GM23338 (cell line): ENCODE measurements around the gene TOMM40L. TPM values are rescaled to one million over a fixed set of nuclear protein-coding genes. Genes with fewer than 3 reads are reported as not detected.

Experiments
- ATAC-seq: fragments of 200-7000 bp; cut with Tn5 transposase; 3 replicates; pipeline ENCODE4 v1.9.1; 2020
- DNase-seq: peaks from one replicate; pipeline ENCODE4 v3.0.0-alpha.2; 2015; ENCODE audit warnings: low spot score
- H2AFZ ChIP-seq: fragments of 200-600 bp; sonication (generic); 2 replicates; pipeline ENCODE4 v1.8.0; 2016; ENCODE audit warnings: antibody characterized with exemption, mild to moderate bottlenecking, moderate library complexity
- H3F3A ChIP-seq: fragments of 200-600 bp; sonication (generic); replicated peaks from 2 replicates; pipeline ENCODE4 v1.8.0; 2017; ENCODE audit warnings: antibody characterized with exemption, mixed run types, low read depth
- H3K27ac ChIP-seq: fragments of 200-600 bp; sonication (generic); 2 replicates; pipeline ENCODE4 v1.6.1; 2016; ENCODE audit warnings: low read depth
- H3K27me3 ChIP-seq: fragments of 200-600 bp; sonication (generic); 2 replicates; pipeline ENCODE4 v1.8.0; 2016; ENCODE audit warnings: mild to moderate bottlenecking, mixed run types, moderate library complexity; ENCODE audit not compliant: insufficient read depth
- H3K36me3 ChIP-seq: fragments of 200-600 bp; sonication (generic); 2 replicates; pipeline ENCODE4 v1.8.0; 2016; ENCODE audit warnings: mild to moderate bottlenecking; ENCODE audit not compliant: insufficient read depth
- H3K4me1 ChIP-seq: fragments of 200-600 bp; sonication (generic); 2 replicates; pipeline ENCODE4 v1.8.0; 2016; ENCODE audit warnings: mild to moderate bottlenecking, moderate library complexity; ENCODE audit not compliant: insufficient read depth
- H3K4me2 ChIP-seq: fragments of 200-600 bp; sonication (generic); 2 replicates; pipeline ENCODE4 v1.7.1; 2017; ENCODE audit warnings: mixed run types
- H3K4me3 ChIP-seq: fragments of 200-600 bp; sonication (generic); 2 replicates; pipeline ENCODE4 v1.6.1; 2016; ENCODE audit warnings: mixed run types
- H3K79me2 ChIP-seq: fragments of 200-600 bp; sonication (generic); replicated peaks from 2 replicates; pipeline ENCODE4 v1.8.0; 2017; ENCODE audit warnings: mild to moderate bottlenecking; ENCODE audit not compliant: insufficient read depth
- H3K9me2 ChIP-seq: fragments of 200-600 bp; sonication (generic); 2 replicates; pipeline ENCODE4 v1.8.0; 2017; ENCODE audit not compliant: insufficient read depth
- H4K20me1 ChIP-seq: fragments of 200-600 bp; sonication (generic); replicated peaks from 2 replicates; pipeline ENCODE4 v1.8.0; 2017; ENCODE audit warnings: mild to moderate bottlenecking; ENCODE audit not compliant: insufficient read depth
- H3K27ac Mint-ChIP-seq: 2 replicates; pipeline ENCODE4 v1.8.0; 2020; ENCODE audit warnings: inconsistent platforms, mild to moderate bottlenecking, moderate library complexity, mixed read lengths
- H3K27me3 Mint-ChIP-seq: 3 replicates; pipeline ENCODE4 v1.8.0; 2022; ENCODE audit warnings: low read depth, mild to moderate bottlenecking, moderate library complexity, mixed read lengths, inconsistent platforms; ENCODE audit not compliant: insufficient read depth, poor library complexity
- H3K36me3 Mint-ChIP-seq: 3 replicates; pipeline ENCODE4 v1.8.0; 2021; ENCODE audit warnings: low read depth, mild to moderate bottlenecking, inconsistent platforms, moderate library complexity, mixed read lengths
- H3K4me1 Mint-ChIP-seq: 3 replicates; pipeline ENCODE4 v1.8.0; 2020; ENCODE audit warnings: mild to moderate bottlenecking, inconsistent platforms, mixed read lengths
- H3K4me3 Mint-ChIP-seq: 3 replicates; pipeline ENCODE4 v1.8.0; 2021; ENCODE audit warnings: moderate library complexity, mild to moderate bottlenecking, inconsistent platforms, mixed read lengths
- H3K9me3 Mint-ChIP-seq: 3 replicates; pipeline ENCODE4 v1.8.0; 2020; ENCODE audit warnings: moderate library complexity, mild to moderate bottlenecking, inconsistent platforms, mixed read lengths
- CREB1 ChIP-seq: fragments of 250-450 bp; sonication (Bioruptor Pico); IDR thresholded peaks from 2 replicates; pipeline ENCODE4 v1.5.0; 2020; ENCODE audit warnings: low read depth, mild to moderate bottlenecking, moderate library complexity
- JUNB ChIP-seq: IDR thresholded peaks from one replicate; pipeline ENCODE4 v1.6.1; 2016; ENCODE audit warnings: antibody characterized with exemption; ENCODE audit not compliant: unreplicated experiment
- NANOG ChIP-seq: IDR thresholded peaks from 2 replicates; pipeline ENCODE4 v1.6.1; 2016; ENCODE audit warnings: antibody characterized with exemption, borderline replicate concordance
- POLR2AphosphoS5 ChIP-seq: IDR thresholded peaks from 2 replicates; pipeline ENCODE4 v1.6.1; 2016; ENCODE audit warnings: antibody characterized with exemption, low read depth
- STAT1 ChIP-seq: IDR thresholded peaks from one replicate; pipeline ENCODE4 v1.6.1; 2016; ENCODE audit warnings: antibody characterized with exemption; ENCODE audit not compliant: unreplicated experiment
- ZNF114 ChIP-seq: fragments of 250-450 bp; sonication (Bioruptor Pico); IDR thresholded peaks from 2 replicates; pipeline ENCODE4 v1.5.0; 2020; ENCODE audit warnings: mild to moderate bottlenecking, moderate library complexity
- polyA plus RNA-seq: library from polyadenylated mRNA; unstranded; fragments of >200 nt; fragmentation: Nextera tagmentation; extraction: Ambion mirVana; gene quantifications from 2 replicates; pipeline ENCODE4 v1.2.1, GENCODE V29; 2016
- total RNA-seq: library from RNA; depleted of rRNA; stranded (reverse); fragments of >200 nt; shearing (Covaris generic); gene quantifications from 2 replicates; pipeline ENCODE4 v1.2.3, GENCODE V29; 2014
- TF ChIP-seq, protein P1 (sequence below): IDR thresholded peaks from 2 replicates; pipeline ENCODE4 v1.6.1; 2016; ENCODE audit warnings: antibody characterized with exemption
- TF ChIP-seq, protein P2 (sequence below): fragments of 250-450 bp; sonication (Bioruptor Pico); IDR thresholded peaks from 2 replicates; pipeline ENCODE4 v1.5.0; 2020; ENCODE audit warnings: mild to moderate bottlenecking, moderate library complexity
- TF ChIP-seq, protein P3 (sequence below), 2 experiments: fragments of 200-600 bp in 1 of 2; sonication (generic) in 1 of 2; conservative IDR thresholded peaks; 2 replicates each; pipeline versions ENCODE4 v1.5.1 to v1.6.1; 2016 to 2017; ENCODE audit warnings: antibody characterized with exemption in 2 of 2, low read depth in 2 of 2, mild to moderate bottlenecking in 2 of 2, moderate library complexity in 1 of 2

Gene TOMM40L
- total and polyA plus RNA-seq, 2 experiments from 2014 or later = 6.8 to 12.9 TPM

DNA sequence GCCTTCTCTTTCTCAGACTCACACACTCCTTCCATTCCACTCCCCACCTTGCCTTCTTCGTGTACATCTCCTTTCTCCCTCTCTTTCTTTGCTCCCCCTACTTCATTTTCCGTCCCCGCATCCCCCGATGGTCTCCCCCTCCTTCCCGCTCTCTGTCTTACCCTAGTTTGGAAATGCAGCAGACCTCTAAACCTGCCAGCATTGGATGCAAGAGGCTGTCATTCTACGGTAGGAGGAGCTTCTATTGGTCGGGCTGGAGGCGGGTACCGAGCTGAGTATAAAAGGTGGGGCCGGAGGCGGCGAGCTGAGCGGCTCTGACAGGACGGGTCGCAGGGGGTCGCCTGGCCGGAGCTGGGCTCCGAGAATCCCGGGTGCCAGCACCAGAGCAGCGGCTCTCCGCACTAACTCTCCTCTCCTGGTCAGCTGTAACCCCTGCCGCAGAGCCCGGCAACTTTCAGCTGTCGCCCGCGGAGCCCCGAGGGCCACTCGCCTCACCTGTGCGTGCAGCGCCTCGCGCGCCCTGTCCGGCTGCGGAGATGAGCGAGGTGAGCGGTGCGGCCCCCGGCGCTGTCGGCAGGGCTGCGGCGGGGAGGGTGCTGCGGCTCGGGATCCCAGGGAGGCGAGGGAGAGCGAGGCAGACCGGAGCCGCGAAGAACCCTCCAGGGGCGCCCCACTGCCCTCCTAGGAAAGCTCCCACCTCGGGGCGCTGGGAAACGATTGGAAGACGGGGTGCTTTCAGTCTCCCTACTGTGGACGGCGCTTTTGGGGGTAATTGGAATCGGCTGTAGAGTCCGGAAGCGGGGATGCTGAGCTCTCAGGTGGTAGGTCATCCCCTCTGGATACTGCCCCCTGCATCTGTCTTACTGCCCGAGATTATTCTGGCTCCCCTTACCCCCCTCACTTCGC is 32.8 kb downstream of the TOMM40L start, which contains the start of gene PCP4L1:
Gene PCP4L1, plus strand, starts transcription at position 307 of the 906 bp plus-strand sequence. Its CDS starts 230 bp downstream, at position 537.
- H3K27ac Mint-ChIP-seq = no peak within 1 kb of the TSS

DNA sequence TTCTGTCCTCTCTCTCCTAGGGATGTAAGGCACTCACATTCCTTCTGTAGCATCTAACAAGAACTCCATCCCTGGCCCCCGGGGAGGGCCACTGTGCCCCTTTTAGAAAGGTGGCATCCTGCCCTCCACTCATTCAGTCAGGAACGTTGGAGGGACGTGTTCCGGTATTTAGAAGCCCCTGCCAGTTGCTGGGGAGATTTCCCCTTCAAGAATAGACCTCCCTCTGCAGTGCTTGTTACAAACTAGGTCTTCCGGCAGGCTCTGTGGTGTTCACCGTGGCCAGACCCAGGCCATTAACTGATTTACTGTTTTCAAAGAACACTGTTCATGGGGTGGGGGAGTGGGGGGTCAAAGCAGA is 33.5 kb downstream of the TOMM40L start:
- Mint-ChIP-seq H3K36me3 (peaks cover 16% of the 10 kb centered on the region), H3K27ac (no peak overlapping the region), H3K4me3 (peak overlapping the region; percentile 62), H3K27me3 (peaks cover 42% of the 10 kb centered on the region), H3K9me3 (peaks cover 28% of the 10 kb centered on the region), H3K4me1 (peaks cover 21% of the 10 kb centered on the region)
- peaks cover 7% of the 10 kb centered on the region; the same call in 1 of the 2 replicates for H3K36me3 ChIP-seq
- peak overlapping the region; percentile 84 for H2AFZ ChIP-seq
- peaks cover 38% of the 10 kb centered on the region for H3K27me3 ChIP-seq
- H3F3A ChIP-seq = 0 out of 2 replicates have a peak, but pooled peaks cover 7% of the 10 kb centered on the region
- no peaks in the 10 kb centered on the region for H3K79me2 ChIP-seq
- no peaks in the 10 kb centered on the region for H3K9me2 ChIP-seq
- H3K27ac ChIP-seq = no peak overlapping the region
- peak overlapping the region; percentile 81 for H3K4me2 ChIP-seq
- DNase-seq = no peak
- peak overlapping the region; percentile 62 for H3K4me3 ChIP-seq
- no peak for ATAC-seq
- no peaks in the 10 kb centered on the region for H4K20me1 ChIP-seq
- peaks cover 8% of the 10 kb centered on the region for H3K4me1 ChIP-seq
- no peak for TF ChIP-seq ZNF114 (CRISPR knock-in tag)
- TF ChIP-seq, protein P1, sequence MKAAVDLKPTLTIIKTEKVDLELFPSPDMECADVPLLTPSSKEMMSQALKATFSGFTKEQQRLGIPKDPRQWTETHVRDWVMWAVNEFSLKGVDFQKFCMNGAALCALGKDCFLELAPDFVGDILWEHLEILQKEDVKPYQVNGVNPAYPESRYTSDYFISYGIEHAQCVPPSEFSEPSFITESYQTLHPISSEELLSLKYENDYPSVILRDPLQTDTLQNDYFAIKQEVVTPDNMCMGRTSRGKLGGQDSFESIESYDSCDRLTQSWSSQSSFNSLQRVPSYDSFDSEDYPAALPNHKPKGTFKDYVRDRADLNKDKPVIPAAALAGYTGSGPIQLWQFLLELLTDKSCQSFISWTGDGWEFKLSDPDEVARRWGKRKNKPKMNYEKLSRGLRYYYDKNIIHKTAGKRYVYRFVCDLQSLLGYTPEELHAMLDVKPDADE = no peak
- TF ChIP-seq, protein P2, sequence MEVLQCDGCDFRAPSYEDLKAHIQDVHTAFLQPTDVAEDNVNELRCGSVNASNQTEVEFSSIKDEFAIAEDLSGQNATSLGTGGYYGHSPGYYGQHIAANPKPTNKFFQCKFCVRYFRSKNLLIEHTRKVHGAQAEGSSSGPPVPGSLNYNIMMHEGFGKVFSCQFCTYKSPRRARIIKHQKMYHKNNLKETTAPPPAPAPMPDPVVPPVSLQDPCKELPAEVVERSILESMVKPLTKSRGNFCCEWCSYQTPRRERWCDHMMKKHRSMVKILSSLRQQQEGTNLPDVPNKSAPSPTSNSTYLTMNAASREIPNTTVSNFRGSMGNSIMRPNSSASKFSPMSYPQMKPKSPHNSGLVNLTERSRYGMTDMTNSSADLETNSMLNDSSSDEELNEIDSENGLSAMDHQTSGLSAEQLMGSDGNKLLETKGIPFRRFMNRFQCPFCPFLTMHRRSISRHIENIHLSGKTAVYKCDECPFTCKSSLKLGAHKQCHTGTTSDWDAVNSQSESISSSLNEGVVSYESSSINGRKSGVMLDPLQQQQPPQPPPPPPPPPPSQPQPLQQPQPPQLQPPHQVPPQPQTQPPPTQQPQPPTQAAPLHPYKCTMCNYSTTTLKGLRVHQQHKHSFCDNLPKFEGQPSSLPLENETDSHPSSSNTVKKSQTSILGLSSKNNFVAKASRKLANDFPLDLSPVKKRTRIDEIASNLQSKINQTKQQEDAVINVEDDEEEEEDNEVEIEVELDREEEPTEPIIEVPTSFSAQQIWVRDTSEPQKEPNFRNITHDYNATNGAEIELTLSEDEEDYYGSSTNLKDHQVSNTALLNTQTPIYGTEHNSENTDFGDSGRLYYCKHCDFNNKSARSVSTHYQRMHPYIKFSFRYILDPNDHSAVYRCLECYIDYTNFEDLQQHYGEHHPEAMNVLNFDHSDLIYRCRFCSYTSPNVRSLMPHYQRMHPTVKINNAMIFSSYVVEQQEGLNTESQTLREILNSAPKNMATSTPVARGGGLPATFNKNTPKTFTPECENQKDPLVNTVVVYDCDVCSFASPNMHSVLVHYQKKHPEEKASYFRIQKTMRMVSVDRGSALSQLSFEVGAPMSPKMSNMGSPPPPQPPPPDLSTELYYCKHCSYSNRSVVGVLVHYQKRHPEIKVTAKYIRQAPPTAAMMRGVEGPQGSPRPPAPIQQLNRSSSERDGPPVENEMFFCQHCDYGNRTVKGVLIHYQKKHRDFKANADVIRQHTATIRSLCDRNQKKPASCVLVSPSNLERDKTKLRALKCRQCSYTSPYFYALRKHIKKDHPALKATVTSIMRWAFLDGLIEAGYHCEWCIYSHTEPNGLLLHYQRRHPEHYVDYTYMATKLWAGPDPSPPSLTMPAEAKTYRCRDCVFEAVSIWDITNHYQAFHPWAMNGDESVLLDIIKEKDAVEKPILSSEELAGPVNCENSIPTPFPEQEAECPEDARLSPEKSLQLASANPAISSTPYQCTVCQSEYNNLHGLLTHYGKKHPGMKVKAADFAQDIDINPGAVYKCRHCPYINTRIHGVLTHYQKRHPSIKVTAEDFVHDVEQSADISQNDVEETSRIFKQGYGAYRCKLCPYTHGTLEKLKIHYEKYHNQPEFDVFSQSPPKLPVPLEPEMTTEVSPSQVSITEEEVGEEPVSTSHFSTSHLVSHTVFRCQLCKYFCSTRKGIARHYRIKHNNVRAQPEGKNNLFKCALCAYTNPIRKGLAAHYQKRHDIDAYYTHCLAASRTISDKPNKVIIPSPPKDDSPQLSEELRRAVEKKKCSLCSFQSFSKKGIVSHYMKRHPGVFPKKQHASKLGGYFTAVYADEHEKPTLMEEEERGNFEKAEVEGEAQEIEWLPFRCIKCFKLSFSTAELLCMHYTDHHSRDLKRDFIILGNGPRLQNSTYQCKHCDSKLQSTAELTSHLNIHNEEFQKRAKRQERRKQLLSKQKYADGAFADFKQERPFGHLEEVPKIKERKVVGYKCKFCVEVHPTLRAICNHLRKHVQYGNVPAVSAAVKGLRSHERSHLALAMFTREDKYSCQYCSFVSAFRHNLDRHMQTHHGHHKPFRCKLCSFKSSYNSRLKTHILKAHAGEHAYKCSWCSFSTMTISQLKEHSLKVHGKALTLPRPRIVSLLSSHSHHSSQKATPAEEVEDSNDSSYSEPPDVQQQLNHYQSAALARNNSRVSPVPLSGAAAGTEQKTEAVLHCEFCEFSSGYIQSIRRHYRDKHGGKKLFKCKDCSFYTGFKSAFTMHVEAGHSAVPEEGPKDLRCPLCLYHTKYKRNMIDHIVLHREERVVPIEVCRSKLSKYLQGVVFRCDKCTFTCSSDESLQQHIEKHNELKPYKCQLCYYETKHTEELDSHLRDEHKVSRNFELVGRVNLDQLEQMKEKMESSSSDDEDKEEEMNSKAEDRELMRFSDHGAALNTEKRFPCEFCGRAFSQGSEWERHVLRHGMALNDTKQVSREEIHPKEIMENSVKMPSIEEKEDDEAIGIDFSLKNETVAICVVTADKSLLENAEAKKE (CRISPR knock-in tag) = no peak
- TF ChIP-seq STAT1 = no peak
- TF ChIP-seq JUNB = no peak
- no peak for TF ChIP-seq POLR2AphosphoS5

More for the DNA sequence above, 32.8 kb downstream of the TOMM40L start, which contains the start of gene PCP4L1:
- H3K4me1 Mint-ChIP-seq = peaks cover 21% of the 10 kb centered on the region
- Histone ChIP-seq H3K4me2 (peak within 1 kb of the TSS; percentile 81), H3K4me1 (peaks cover 8% of the 10 kb centered on the region), H4K20me1 (no peaks in the 10 kb centered on the region), H3K27me3 (peaks cover 38% of the 10 kb centered on the region), H3K36me3 (peaks cover 7% of the 10 kb centered on the region; the same call in 1 of the 2 replicates), H2AFZ (peak within 1 kb of the TSS; percentile 84), H3K4me3 (peak within 1 kb of the TSS; percentile 62), H3K27ac (no peak within 1 kb of the TSS), H3F3A (0 out of 2 replicates have a peak, but pooled peaks cover 7% of the 10 kb centered on the region), H3K79me2 (no peaks in the 10 kb centered on the region), H3K9me2 (no peaks in the 10 kb centered on the region)
- peaks cover 42% of the 10 kb centered on the region for H3K27me3 Mint-ChIP-seq
- peak; percentile 96 for ATAC-seq
- DNase-seq = peak; percentile 98
- TF ChIP-seq, protein P3, sequence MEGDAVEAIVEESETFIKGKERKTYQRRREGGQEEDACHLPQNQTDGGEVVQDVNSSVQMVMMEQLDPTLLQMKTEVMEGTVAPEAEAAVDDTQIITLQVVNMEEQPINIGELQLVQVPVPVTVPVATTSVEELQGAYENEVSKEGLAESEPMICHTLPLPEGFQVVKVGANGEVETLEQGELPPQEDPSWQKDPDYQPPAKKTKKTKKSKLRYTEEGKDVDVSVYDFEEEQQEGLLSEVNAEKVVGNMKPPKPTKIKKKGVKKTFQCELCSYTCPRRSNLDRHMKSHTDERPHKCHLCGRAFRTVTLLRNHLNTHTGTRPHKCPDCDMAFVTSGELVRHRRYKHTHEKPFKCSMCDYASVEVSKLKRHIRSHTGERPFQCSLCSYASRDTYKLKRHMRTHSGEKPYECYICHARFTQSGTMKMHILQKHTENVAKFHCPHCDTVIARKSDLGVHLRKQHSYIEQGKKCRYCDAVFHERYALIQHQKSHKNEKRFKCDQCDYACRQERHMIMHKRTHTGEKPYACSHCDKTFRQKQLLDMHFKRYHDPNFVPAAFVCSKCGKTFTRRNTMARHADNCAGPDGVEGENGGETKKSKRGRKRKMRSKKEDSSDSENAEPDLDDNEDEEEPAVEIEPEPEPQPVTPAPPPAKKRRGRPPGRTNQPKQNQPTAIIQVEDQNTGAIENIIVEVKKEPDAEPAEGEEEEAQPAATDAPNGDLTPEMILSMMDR (conservative IDR thresholded peaks at IDR 0.05; ENCODE audit: low read depth in 2 of 2) = no peak
- TF ChIP-seq NANOG (no peak), POLR2AphosphoS5 (peak; percentile 47; the same call in 1 of the 2 replicates), ZNF114 (CRISPR knock-in tag) (peak; percentile 95), CREB1 (CRISPR knock-in tag) (0 out of 2 replicates have a peak, but pooled peaks have one; percentile 11)
- peak within 1 kb of the TSS; percentile 62 for H3K4me3 Mint-ChIP-seq
- peaks cover 16% of the 10 kb centered on the region for H3K36me3 Mint-ChIP-seq
- peaks cover 28% of the 10 kb centered on the region for H3K9me3 Mint-ChIP-seq
